22Rv1 (cell line): ENCODE measurements around the gene KLHL29.

Experiments used
- ZFX ChIP-seq: fragments of 450-650 bp; IDR thresholded peaks from 2 replicates; pipeline ENCODE4 v1.6.1; 2017; ENCODE audit warnings: antibody characterized with exemption, borderline replicate concordance
- TF ChIP-seq, protein P1 (sequence below): fragments of 450-650 bp; IDR thresholded peaks from 2 replicates; pipeline ENCODE4 v1.5.1; 2017; ENCODE audit warnings: mild to moderate bottlenecking

DNA sequence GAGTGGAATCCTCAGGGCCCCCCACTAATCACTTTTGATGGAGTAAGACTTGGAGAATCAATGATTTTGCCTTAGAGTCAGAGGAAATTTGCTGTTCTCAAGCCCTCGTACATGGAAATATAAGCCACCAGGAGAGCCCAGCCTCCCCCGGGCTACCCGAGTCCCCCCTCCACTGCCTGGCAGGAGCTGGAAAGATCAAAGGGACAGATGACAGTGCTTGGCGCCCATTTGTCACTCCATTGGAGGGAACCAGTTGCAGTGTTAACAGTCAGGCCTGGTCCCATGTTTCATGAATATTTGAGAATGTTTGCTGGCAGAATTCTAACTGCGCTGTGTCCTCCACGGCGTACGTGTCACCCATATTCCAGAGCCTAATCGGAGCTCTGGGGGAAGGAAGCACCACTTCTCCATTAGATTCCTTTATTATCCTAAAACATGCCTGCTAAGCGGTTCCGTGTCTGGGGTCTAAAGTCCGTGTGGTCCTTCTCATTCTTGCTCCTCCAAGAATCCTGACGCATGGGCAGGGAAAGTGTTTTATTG, 202.4 kb downstream of the KLHL29 start:
- TF ChIP-seq, protein P1, sequence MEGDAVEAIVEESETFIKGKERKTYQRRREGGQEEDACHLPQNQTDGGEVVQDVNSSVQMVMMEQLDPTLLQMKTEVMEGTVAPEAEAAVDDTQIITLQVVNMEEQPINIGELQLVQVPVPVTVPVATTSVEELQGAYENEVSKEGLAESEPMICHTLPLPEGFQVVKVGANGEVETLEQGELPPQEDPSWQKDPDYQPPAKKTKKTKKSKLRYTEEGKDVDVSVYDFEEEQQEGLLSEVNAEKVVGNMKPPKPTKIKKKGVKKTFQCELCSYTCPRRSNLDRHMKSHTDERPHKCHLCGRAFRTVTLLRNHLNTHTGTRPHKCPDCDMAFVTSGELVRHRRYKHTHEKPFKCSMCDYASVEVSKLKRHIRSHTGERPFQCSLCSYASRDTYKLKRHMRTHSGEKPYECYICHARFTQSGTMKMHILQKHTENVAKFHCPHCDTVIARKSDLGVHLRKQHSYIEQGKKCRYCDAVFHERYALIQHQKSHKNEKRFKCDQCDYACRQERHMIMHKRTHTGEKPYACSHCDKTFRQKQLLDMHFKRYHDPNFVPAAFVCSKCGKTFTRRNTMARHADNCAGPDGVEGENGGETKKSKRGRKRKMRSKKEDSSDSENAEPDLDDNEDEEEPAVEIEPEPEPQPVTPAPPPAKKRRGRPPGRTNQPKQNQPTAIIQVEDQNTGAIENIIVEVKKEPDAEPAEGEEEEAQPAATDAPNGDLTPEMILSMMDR, result no peak
- TF ChIP-seq ZFX, result no peak
